Type B pancreatic cell (in vitro differentiated cells): ENCODE data around the gene RARB. TPM values are rescaled to one million over a fixed set of nuclear protein-coding genes. Genes with fewer than 3 reads are reported as not detected.

Source experiments
- DNase-seq: peaks from one replicate; pipeline ENCODE4 v3.0.0; 2021; ENCODE audit warnings: mixed read lengths; ENCODE audit not compliant: unreplicated experiment; ENCODE audit errors: extremely low spot score
- H3K27ac Mint-ChIP-seq: 2 replicates; pipeline ENCODE4 v1.8.0; 2021; ENCODE audit warnings: mild to moderate bottlenecking, mixed read lengths
- H3K27me3 Mint-ChIP-seq: 2 replicates; pipeline ENCODE4 v1.8.0; 2021; ENCODE audit warnings: mixed read lengths
- H3K36me3 Mint-ChIP-seq: 2 replicates; pipeline ENCODE4 v1.8.0; 2021; ENCODE audit warnings: mixed read lengths
- H3K4me1 Mint-ChIP-seq: one replicate; pipeline ENCODE4 v1.8.0; 2021; ENCODE audit warnings: mixed read lengths; ENCODE audit not compliant: unreplicated experiment
- H3K4me3 Mint-ChIP-seq: 2 replicates; pipeline ENCODE4 v1.8.0; 2021; ENCODE audit warnings: mild to moderate bottlenecking, mixed read lengths
- H3K9me3 Mint-ChIP-seq: 2 replicates; pipeline ENCODE4 v1.8.0; 2021; ENCODE audit warnings: mixed read lengths
- total RNA-seq: library from RNA; stranded (reverse); gene quantifications from 2 replicates; pipeline ENCODE4 v1.2.1, GENCODE V29; 2021; ENCODE audit warnings: low replicate concordance
- TF ChIP-seq, protein P1 (sequence below): fragments of 200-600 bp; sonication (generic); conservative IDR thresholded peaks from 2 replicates; pipeline ENCODE4 v1.5.0; 2021; ENCODE audit warnings: antibody characterized with exemption, mild to moderate bottlenecking

Gene RARB
- total RNA-seq, 1 donor from 2014 or later: 28.2 TPM

- Mint-ChIP-seq H3K9me3 (no peaks in the 10 kb centered on the region), H3K4me3 (no peak overlapping the region), H3K27me3 (no peaks in the 10 kb centered on the region), H3K36me3 (peaks cover 13% of the 10 kb centered on the region), H3K4me1 (peaks cover 36% of the 10 kb centered on the region), H3K27ac (no peak overlapping the region)
- TF ChIP-seq, protein P1, sequence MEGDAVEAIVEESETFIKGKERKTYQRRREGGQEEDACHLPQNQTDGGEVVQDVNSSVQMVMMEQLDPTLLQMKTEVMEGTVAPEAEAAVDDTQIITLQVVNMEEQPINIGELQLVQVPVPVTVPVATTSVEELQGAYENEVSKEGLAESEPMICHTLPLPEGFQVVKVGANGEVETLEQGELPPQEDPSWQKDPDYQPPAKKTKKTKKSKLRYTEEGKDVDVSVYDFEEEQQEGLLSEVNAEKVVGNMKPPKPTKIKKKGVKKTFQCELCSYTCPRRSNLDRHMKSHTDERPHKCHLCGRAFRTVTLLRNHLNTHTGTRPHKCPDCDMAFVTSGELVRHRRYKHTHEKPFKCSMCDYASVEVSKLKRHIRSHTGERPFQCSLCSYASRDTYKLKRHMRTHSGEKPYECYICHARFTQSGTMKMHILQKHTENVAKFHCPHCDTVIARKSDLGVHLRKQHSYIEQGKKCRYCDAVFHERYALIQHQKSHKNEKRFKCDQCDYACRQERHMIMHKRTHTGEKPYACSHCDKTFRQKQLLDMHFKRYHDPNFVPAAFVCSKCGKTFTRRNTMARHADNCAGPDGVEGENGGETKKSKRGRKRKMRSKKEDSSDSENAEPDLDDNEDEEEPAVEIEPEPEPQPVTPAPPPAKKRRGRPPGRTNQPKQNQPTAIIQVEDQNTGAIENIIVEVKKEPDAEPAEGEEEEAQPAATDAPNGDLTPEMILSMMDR: no peak
- no peak for DNase-seq
These were observed 19.2 kb downstream of the RARB start for GRCh38 chr3:25447285-25447684.

DNA sequence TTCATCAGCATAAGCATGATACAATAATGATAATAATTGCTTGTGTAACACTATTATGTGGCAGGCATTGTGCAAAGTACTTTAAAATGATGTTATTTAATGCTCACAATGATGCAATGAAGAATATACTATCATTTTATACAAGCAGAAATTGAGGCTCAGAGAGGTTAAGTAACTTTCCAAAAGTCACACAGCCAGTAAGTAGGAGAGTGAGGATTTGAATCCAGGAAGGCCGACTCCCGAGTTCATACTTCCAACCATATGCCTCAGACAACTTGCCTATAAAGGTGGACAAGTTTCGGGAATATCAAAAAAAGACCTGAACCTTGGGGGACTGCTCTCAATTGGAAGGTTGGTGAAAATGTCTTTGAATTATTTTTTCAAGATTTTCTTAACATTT, 19.9 kb downstream of the RARB start:
- H3K27me3 Mint-ChIP-seq: no peaks in the 10 kb centered on the region
- TF ChIP-seq, protein P1: no peak

DNA sequence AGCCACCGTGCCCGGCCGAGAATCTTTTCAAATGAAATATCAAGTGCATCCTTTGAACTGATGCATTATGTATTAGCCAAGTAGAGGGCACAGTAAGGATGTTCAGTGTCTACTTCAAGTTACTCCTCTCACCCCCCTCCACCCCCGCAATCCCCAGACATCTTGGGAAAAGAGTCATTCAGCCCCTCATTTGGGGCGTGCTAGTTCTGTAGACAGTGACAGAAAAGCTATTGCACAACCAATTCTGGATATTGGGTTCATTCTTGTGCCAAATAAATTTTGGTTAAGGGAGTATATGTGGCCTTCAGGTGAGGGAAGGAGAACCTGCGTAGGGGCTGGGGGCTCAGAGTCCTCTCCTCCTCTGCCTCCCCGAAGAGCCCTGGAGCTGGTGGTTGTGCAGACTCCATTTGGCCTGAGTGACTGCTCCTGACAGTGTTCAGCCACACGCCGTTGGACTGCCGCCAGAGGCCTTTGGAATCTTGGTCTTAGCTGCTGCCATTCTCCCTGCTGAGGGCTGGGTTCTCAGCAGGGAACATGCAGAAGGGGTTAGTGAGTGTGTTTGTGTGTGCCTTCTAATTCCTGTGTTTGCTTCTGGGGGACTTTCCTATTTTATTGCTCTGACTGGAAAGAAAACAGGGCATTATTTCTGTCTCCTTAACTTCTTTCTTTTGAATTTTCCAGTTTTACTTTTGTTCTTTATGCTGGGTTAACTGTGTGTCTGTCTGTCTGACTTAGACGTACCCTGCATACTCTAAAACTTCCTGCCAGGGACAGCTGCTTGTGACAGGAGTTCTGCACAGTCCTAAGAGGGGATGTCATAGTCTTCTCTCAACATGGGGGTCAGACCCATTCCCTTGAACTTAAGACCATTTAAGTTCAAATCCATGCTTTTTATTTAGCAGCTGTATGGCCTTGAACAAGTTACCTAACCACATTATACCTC, 21.0 kb downstream of the RARB start:
- DNase-seq: no peak
- Mint-ChIP-seq H3K36me3 (peaks cover 13% of the 10 kb centered on the region), H3K4me1 (peaks cover 50% of the 10 kb centered on the region), H3K9me3 (no peaks in the 10 kb centered on the region), H3K27me3 (no peaks in the 10 kb centered on the region), H3K4me3 (no peak overlapping the region), H3K27ac (peak overlapping the region; percentile 5)
- TF ChIP-seq, protein P1: no peak

More for the DNA sequence above, 19.9 kb downstream of the RARB start:
- Mint-ChIP-seq H3K4me3 (no peak overlapping the region), H3K27ac (no peak overlapping the region), H3K4me1 (peaks cover 42% of the 10 kb centered on the region), H3K36me3 (peaks cover 13% of the 10 kb centered on the region), H3K9me3 (no peaks in the 10 kb centered on the region)
- no peak for DNase-seq

- H3K4me3 Mint-ChIP-seq: no peak overlapping the region
- peaks cover 52% of the 10 kb centered on the region for H3K4me1 Mint-ChIP-seq
- H3K27ac Mint-ChIP-seq: no peak overlapping the region
These were observed 21.8 kb downstream of the RARB start for GRCh38 chr3:25449857-25450256.

DNA sequence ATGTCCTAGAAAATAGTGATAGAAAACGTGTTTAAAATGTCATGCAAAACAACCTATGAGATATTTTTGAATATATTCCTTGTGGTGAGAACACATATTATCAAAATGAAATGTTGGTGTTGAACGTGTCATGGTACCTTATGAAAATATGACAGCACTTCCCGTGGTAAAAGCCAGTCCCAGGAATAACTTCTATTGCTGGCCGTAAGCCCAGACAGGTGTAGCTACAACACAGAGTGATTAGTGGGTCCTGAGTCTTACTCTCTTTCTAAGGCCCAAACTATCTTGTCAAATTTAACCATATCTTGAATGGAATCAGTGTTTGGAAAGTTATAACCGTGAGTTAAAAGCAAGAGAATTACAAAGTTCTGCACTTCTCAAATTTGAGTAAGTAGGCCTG, 24.1 kb downstream of the RARB start:
- H3K4me3 Mint-ChIP-seq: no peak overlapping the region
- TF ChIP-seq, protein P1: no peak
- no peaks in the 10 kb centered on the region for H3K27me3 Mint-ChIP-seq
- peaks cover 59% of the 10 kb centered on the region for H3K4me1 Mint-ChIP-seq
- DNase-seq: no peak
- H3K9me3 Mint-ChIP-seq: no peaks in the 10 kb centered on the region
- no peak overlapping the region for H3K27ac Mint-ChIP-seq
- H3K36me3 Mint-ChIP-seq: peaks cover 13% of the 10 kb centered on the region

More at GRCh38 chr3:25449857-25450256, 21.8 kb downstream of the RARB start:
- DNase-seq: no peak
- H3K27me3 Mint-ChIP-seq: no peaks in the 10 kb centered on the region
- H3K36me3 Mint-ChIP-seq: peaks cover 13% of the 10 kb centered on the region
- no peaks in the 10 kb centered on the region for H3K9me3 Mint-ChIP-seq
- TF ChIP-seq, protein P1: no peak
